K562 (cell line): ENCODE measurements around the gene AMBP. TPM values are rescaled to one million over a fixed set of nuclear protein-coding genes. Genes with fewer than 3 reads are reported as not detected.

Experiments
- CBX2 ChIP-seq: fragments of 200-600 bp; sonication (generic); IDR thresholded peaks from one replicate; pipeline ENCODE4 v1.6.1; 2012; ENCODE audit warnings: mild to moderate bottlenecking, low read length, inconsistent platforms; ENCODE audit not compliant: insufficient read depth, poor library complexity, severe bottlenecking
- COPS2 ChIP-seq: fragments of 450-650 bp; conservative IDR thresholded peaks from 2 replicates; pipeline ENCODE4 v1.6.1; 2016; ENCODE audit warnings: mild to moderate bottlenecking, moderate library complexity
- FOXK2 ChIP-seq, 2 experiments: fragments of 450-650 bp; IDR thresholded peaks in 1 of 2; conservative IDR thresholded peaks in 1 of 2; 2 replicates each; pipeline ENCODE4 v1.6.1; 2016; ENCODE audit warnings: low read depth in 2 of 2, mild to moderate bottlenecking in 1 of 2
- GABPB1 ChIP-seq: sonication (generic); formaldehyde crosslinking; IDR thresholded peaks from 2 replicates; pipeline ENCODE4 v1.8.0; 2022; ENCODE audit warnings: mild to moderate bottlenecking, missing genetic modification reagents
- GATAD2A ChIP-seq: fragments of 450-650 bp; IDR thresholded peaks from 2 replicates; pipeline ENCODE4 v1.6.1; 2017
- NKRF ChIP-seq: fragments of 450-650 bp; IDR thresholded peaks from 2 replicates; pipeline ENCODE4 v1.6.1; 2016; ENCODE audit warnings: borderline replicate concordance
- REST ChIP-seq, 2 experiments: fragments of 450-650 bp; formaldehyde crosslinking in 1 of 2; IDR thresholded peaks; 2 replicates each; pipeline versions ENCODE4 v1.4.0 to v1.6.1; 2014 to 2020; ENCODE audit warnings: mild to moderate bottlenecking in 2 of 2, borderline replicate concordance in 1 of 2, low read depth in 1 of 2
- SP1 ChIP-seq: sonication (generic); formaldehyde crosslinking; IDR thresholded peaks from 2 replicates; pipeline ENCODE4 v1.8.1; 2022; ENCODE audit warnings: mild to moderate bottlenecking, missing genetic modification reagents
- TEAD4 ChIP-seq, 2 experiments: sonication (generic) in 1 of 2; formaldehyde crosslinking in 1 of 2; IDR thresholded peaks; 2 replicates each; pipeline versions ENCODE4 v1.6.1 to v1.8.0; 2012 to 2022; ENCODE audit warnings: borderline replicate concordance in 1 of 2, inconsistent platforms in 1 of 2, low read length in 1 of 2, mild to moderate bottlenecking in 1 of 2, missing genetic modification reagents in 1 of 2
- ZBTB26 ChIP-seq: fragments of 450-650 bp; formaldehyde crosslinking; IDR thresholded peaks from 2 replicates; pipeline ENCODE4 v1.4.0; 2022; ENCODE audit warnings: missing genetic modification characterization
- polyA plus RNA-seq, 8 experiments: library from polyadenylated mRNA; depleted of rRNA in 4 of 8; stranded (reverse) in 5 of 8; unstranded in 3 of 8; fragments of >200 nt; fragmentation: Nextera tagmentation in 2 of 8; fragmentation: Illumina TruSeq in 1 of 8; extraction: Ambion mirVana in 2 of 8; extraction: Trizol in 1 of 8; gene quantifications; 2 replicates each; pipeline versions ENCODE4 v1.2.1 to v1.2.3, GENCODE V29; 2011 to 2014; ENCODE audit warnings: inconsistent platforms in 1 of 8, missing spikeins in 1 of 8
- total RNA-seq, 7 experiments: library from RNA; depleted of rRNA in 6 of 7; stranded (reverse); fragments of >200 nt in 6 of 7; fragmentation: Illumina TruSeq in 2 of 7; extraction: Trizol in 2 of 7; gene quantifications; 2 replicates each; pipeline versions ENCODE4 v1.2.1 to v1.2.3, GENCODE V29; 2011 to 2021; ENCODE audit warnings: low replicate concordance in 1 of 7

Gene AMBP
- total and polyA plus RNA-seq, 9 of the 15 experiments (the other 6 are each of a cell fraction or from before 2014, with no cell fraction given): 1.3 TPM; not detected in 8

- TF ChIP-seq REST (IDR thresholded peaks at IDR 0.05; ENCODE audit: borderline replicate concordance) (no peak), REST (CRISPR knock-in tag; IDR thresholded peaks at IDR 0.05; ENCODE audit: low read depth) (no peak), GATAD2A (no peak), GABPB1 (CRISPR knock-in tag) (no peak), ZBTB26 (CRISPR knock-in tag) (no peak), NKRF (no peak), COPS2 (no peak), SP1 (CRISPR knock-in tag) (no peak), CBX2 (no peak), FOXK2 (conservative IDR thresholded peaks at IDR 0.05 in 1 of 2, IDR thresholded peaks at IDR 0.05 in 1 of 2; ENCODE audit: low read depth in 2 of 2) (no peak), TEAD4 (IDR thresholded peaks at IDR 0.05; ENCODE audit: low read length) (no peak), TEAD4 (CRISPR knock-in tag; IDR thresholded peaks at IDR 0.05; ENCODE audit: borderline replicate concordance) (no peak)
- TF ChIP-seq, all 486 proteins: peak for 0
Measured at GRCh38 chr9:114094971-114095370, 16.9 kb upstream of the AMBP start (continued).
